T-cell (primary cell): ENCODE measurements around the gene TULP4. TPM values are rescaled to one million over a fixed set of nuclear protein-coding genes. Genes with fewer than 3 reads are reported as not detected.

Experiments
- ATAC-seq, 4 experiments: fragments of 200-7000 bp in 3 of 4; fragments of 150-1000 bp in 1 of 4; cut with Tn5 transposase; replicated peaks in 1 of 4; 1 replicate in 3 of 4; 2 replicates in 1 of 4; pipeline ENCODE4 v1.10.0; 2021; ENCODE audit warnings: moderate library complexity in 3 of 4, mild to moderate bottlenecking in 2 of 4, moderate number of reproducible peaks in 1 of 4
- CTCF ChIA-PET, 2 donors: fragments of 300-600 bp; sonication (Branson Sonifier 250); formaldehyde crosslinking; loops; one replicate each; lab custom pipeline; 2022; ENCODE audit warnings: antibody characterized with exemption in 2 of 2; lab: Charles Lee
- POLR2A ChIA-PET, 2 donors: fragments of 300-600 bp; sonication (Branson Sonifier 250); formaldehyde crosslinking; loops; one replicate each; lab custom pipeline; 2022; ENCODE audit warnings: antibody characterized with exemption in 2 of 2; lab: Charles Lee
- DNase-seq, 35 experiments: peaks; one replicate each; pipeline versions ENCODE4 v3.0.0 to v3.0.0-alpha.2; 2013 to 2023
- H3K27ac ChIP-seq: one replicate; pipeline ENCODE4 v1.5.1; 2013; ENCODE audit warnings: low read length
- H3K27me3 ChIP-seq, 2 experiments: replicated peaks in 1 of 2; 1 replicate in 1 of 2; 2 replicates in 1 of 2; pipeline versions ENCODE4 v1.6.1 to v1.7.0; 2013; ENCODE audit warnings: low read length in 1 of 2, mixed read lengths in 1 of 2; ENCODE audit not compliant: control insufficient read depth in 2 of 2, insufficient read depth in 2 of 2; ENCODE audit errors: extremely low read depth in 1 of 2
- H3K36me3 ChIP-seq, 2 donors: 1 replicate in 1 of 2; 2 replicates in 1 of 2; pipeline versions ENCODE4 v1.6.1 to v1.7.0; 2013; ENCODE audit warnings: low read length in 1 of 2; ENCODE audit not compliant: control insufficient read depth in 2 of 2, insufficient read depth in 1 of 2; ENCODE audit errors: extremely low read depth in 1 of 2
- H3K4me1 ChIP-seq, 2 experiments: 1 replicate in 1 of 2; 2 replicates in 1 of 2; pipeline versions ENCODE4 v1.6.1 to v1.7.0; 2013; ENCODE audit warnings: low read length in 2 of 2, mixed read lengths in 1 of 2; ENCODE audit not compliant: insufficient read depth in 2 of 2, control insufficient read depth in 1 of 2; ENCODE audit errors: extremely low read depth in 1 of 2
- H3K4me3 ChIP-seq, 2 donors: 1 replicate in 1 of 2; 2 replicates in 1 of 2; pipeline versions ENCODE4 v1.5.1 to v1.7.0; 2013; ENCODE audit warnings: mild to moderate bottlenecking in 2 of 2, low read length in 1 of 2, moderate library complexity in 1 of 2; ENCODE audit not compliant: control insufficient read depth in 1 of 2; ENCODE audit errors: extremely low read depth in 1 of 2
- H3K9me3 ChIP-seq: 2 replicates; pipeline ENCODE4 v1.7.0; 2013
- H3K27ac Mint-ChIP-seq, 2 donors: one replicate each; pipeline ENCODE4 v1.8.0; 2020 to 2021; ENCODE audit warnings: mild to moderate bottlenecking in 2 of 2, mixed read lengths in 2 of 2
- H3K27me3 Mint-ChIP-seq, 2 donors: one replicate each; pipeline ENCODE4 v1.8.0; 2021 to 2022; ENCODE audit warnings: mixed read lengths in 2 of 2
- H3K36me3 Mint-ChIP-seq: one replicate; pipeline ENCODE4 v1.8.0; 2021; ENCODE audit warnings: mixed read lengths
- H3K4me1 Mint-ChIP-seq, 3 donors: one replicate each; pipeline ENCODE4 v1.8.0; 2020 to 2022; ENCODE audit warnings: mixed read lengths in 3 of 3, mild to moderate bottlenecking in 1 of 3
- H3K4me3 Mint-ChIP-seq, 3 donors: one replicate each; pipeline ENCODE4 v1.8.0; 2020 to 2022; ENCODE audit warnings: mild to moderate bottlenecking in 3 of 3, mixed read lengths in 3 of 3, moderate library complexity in 3 of 3
- H3K9me3 Mint-ChIP-seq, 3 donors: one replicate each; pipeline ENCODE4 v1.8.0; 2020 to 2022; ENCODE audit warnings: mixed read lengths in 3 of 3
- WGBS: methylation state at CpG from one replicate; pipeline ENCODE4 v1.1.5; 2013; ENCODE audit warnings: missing lambda C conversion rate; ENCODE audit not compliant: insufficient coverage; 5-methylcytosine and 5-hydroxymethylcytosine counted together
- total RNA-seq, 35 experiments: library from RNA in 6 of 35; stranded (reverse) in 6 of 35; fragments of 120-200 nt in 1 of 35; gene quantifications; one replicate each; pipeline versions ENCODE4 v1.2.1 to v1.2.4 and lab custom pipeline; 2013 to 2026

Gene TULP4
- total RNA-seq, 5 donors from 2014 or later (not counting 1 experiment from before 2014, with no cell fraction given), result 62.9 to 85.1 (median 76.1) TPM

DNA sequence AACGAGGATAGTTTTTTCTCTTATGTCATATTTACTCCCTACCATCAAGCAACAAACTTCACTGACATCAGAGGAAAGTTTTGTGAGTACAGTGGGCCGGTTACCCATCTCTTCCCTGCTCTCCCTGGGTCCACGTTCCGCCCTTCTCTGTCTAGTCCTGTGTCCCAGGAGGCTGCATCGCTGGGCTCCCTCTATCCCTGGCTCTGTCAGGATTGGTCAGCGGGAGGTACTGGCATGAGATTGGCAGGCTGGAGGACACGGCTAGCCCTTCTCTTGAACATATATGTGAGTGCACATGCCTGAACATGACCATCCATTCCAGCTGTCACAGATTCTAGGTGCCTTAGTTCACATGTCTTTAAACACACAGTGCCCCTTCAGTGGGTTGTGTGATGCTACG lies 217.4 kb downstream of the TULP4 start:
- H3K4me1 ChIP-seq, result no peaks in the 10 kb centered on the region
- DNase-seq (no peak), ATAC-seq (no peak)
- no peaks in the 10 kb centered on the region for H3K36me3 ChIP-seq
- H3K27ac ChIP-seq, result no peak overlapping the region
- Mint-ChIP-seq H3K27ac (no peak overlapping the region), H3K36me3 (peaks cover 3% of the 10 kb centered on the region), H3K4me3 (no peak overlapping the region), H3K9me3 (peaks cover 4 to 21% (median 10%) of the 10 kb centered on the region in 3 donors), H3K4me1 (no peaks in the 10 kb centered on the region), H3K27me3 (peaks cover 59 to 67% of the 10 kb centered on the region in 2 donors)
- ChIA-PET POLR2A (no interaction called here), CTCF (interaction anchor here in 1 of 2 donors (0.5 kb wide), 1 partner anchor 74 kb away, joined by 3 read pairs; no protein-coding TSS in a partner anchor)
- peaks cover 0 to 26% of the 10 kb centered on the region in 2 experiments for H3K27me3 ChIP-seq
- no peak overlapping the region for H3K4me3 ChIP-seq
- WGBS, result 60% methylated on average over 2 of the region's 8 CpGs
- H3K9me3 ChIP-seq, result no peaks in the 10 kb centered on the region

DNA sequence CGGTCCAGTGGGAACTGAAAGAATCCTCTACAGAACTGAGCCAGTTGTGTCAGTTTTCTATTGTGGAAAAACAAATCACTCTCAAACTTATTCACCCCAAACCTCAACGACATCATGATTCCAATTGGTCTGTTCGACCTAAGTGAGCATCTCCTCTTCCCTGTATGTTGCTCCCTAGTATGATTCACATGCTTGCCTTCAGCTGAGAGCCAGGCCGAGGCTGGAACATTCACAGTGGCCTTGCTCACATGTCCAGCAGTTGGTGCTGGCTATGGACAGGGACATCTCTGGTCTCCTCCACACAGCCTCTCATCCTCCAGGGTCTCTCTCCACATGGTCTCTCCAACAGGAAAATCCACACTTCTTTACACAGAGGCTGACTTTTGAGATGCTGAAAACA lies 219.3 kb downstream of the TULP4 start:
- H3K36me3 ChIP-seq, result no peaks in the 10 kb centered on the region
- H3K4me1 ChIP-seq, result peaks cover 0 to 11% of the 10 kb centered on the region in 2 experiments
- H3K36me3 Mint-ChIP-seq, result peaks cover 3% of the 10 kb centered on the region
- ATAC-seq, result no peak
- H3K27me3 ChIP-seq, result peaks cover 0 to 31% of the 10 kb centered on the region in 2 experiments
- CTCF ChIA-PET, result no interaction called here
- DNase-seq, result no peak
- H3K27ac ChIP-seq, result no peak overlapping the region
- peaks cover 47 to 62% of the 10 kb centered on the region in 2 donors for H3K27me3 Mint-ChIP-seq
- H3K9me3 Mint-ChIP-seq, result peaks cover 4 to 20% (median 10%) of the 10 kb centered on the region in 3 donors
- H3K27ac Mint-ChIP-seq, result no peak overlapping the region
- H3K4me3 ChIP-seq, result no peak overlapping the region
- no peak overlapping the region for H3K4me3 Mint-ChIP-seq
- 76% methylated on average over 3 of the region's 4 CpGs for WGBS
- peaks cover 0 to 6% (median 2%) of the 10 kb centered on the region in 3 donors for H3K4me1 Mint-ChIP-seq
- POLR2A ChIA-PET, result no interaction called here
- no peaks in the 10 kb centered on the region for H3K9me3 ChIP-seq

DNA sequence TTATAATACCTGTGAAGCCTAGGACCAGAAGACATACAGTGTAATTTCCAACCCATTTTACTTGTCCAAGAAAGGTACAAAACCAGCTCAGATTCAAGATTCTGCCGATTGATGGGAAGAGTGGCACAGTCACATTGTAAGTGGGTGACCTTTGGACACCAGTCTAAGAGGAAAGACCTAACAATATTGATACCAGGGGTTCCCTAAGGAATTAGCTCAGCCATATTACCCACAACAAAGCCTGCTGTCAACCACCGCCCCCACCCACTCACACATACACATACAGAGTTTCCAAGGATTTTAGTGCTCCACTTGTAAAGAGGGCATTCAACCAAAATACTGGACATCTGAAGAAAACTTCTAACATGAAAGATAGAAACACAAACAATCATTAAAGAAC lies 219.7 kb downstream of the TULP4 start:
- Mint-ChIP-seq H3K27me3 (peaks cover 43 to 58% of the 10 kb centered on the region in 2 donors), H3K4me3 (no peak overlapping the region), H3K4me1 (peaks cover 0 to 6% (median 2%) of the 10 kb centered on the region in 3 donors), H3K36me3 (no peaks in the 10 kb centered on the region), H3K27ac (no peak overlapping the region), H3K9me3 (peaks cover 4 to 15% (median 10%) of the 10 kb centered on the region in 3 donors)
- H3K27me3 ChIP-seq, result peaks cover 0 to 34% of the 10 kb centered on the region in 2 experiments
- DNase-seq, result no peak
- 100% methylated on average over 1 of the region's 2 CpGs for WGBS
- peaks cover 0 to 12% of the 10 kb centered on the region in 2 experiments for H3K4me1 ChIP-seq
- POLR2A ChIA-PET, result no interaction called here
- H3K4me3 ChIP-seq, result no peak overlapping the region
- ATAC-seq, result no peak
- H3K36me3 ChIP-seq, result no peaks in the 10 kb centered on the region
- H3K9me3 ChIP-seq, result no peaks in the 10 kb centered on the region
- H3K27ac ChIP-seq, result no peak overlapping the region
- CTCF ChIA-PET, result no interaction called here

DNA sequence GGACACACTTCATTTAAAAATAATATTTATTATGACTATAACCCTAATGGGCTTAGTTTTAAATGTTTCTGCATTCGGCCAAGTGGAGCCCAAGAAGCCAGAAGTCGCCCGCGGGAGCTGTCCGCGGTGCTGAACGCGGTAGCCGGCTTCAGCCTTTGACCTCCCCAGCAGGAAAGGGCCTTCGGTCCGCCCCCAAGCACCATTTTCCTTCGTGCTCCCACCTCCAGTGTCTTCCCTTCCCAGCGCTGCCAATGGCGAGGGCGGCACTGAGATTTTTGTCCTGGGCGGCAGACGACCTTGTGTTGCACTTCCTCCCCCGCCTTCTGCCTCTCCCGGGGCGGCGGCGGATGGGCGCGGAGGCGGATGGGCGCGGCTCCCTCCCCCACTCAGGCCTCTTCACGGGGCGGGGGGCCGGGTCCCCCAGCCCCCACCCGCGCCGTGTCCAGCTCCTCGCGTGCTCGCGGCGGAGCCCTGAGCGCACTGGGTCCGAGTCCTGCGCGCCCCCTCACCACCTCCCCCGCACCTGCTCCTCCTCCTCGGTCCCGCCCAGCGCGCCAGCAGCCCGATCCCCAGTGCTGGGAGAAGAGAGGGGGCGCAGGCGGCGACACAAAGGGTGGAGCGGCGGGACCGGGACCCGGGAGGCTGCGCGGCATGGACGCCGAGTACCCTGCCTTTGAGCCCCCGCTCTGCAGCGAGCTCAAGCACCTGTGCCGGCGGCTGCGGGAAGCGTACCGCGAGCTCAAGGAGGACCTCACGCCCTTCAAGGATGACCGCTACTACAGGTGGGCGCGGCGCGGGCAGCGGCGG lies 224.0 kb downstream of the TULP4 start:
- no peak overlapping the region for H3K27ac Mint-ChIP-seq
- ChIA-PET CTCF (interaction anchor here in 1 of 2 donors (0.5 to 1.9 kb wide), 3 partner anchors 18 to 1167 kb away, joined by 3 to 6 read pairs (median 4); no protein-coding TSS in a partner anchor), POLR2A (interaction anchor here in 1 of 2 donors (0.6 kb wide), 1 partner anchor 324 kb away, joined by 6 read pairs; no protein-coding TSS in a partner anchor)
- H3K4me3 Mint-ChIP-seq, result peak overlapping the region; percentile 63 to 74 (median 69)
- ATAC-seq, result peak; percentile 59 to 70 (median 66)
- Histone ChIP-seq H3K4me1 (peaks cover 0 to 16% of the 10 kb centered on the region in 2 experiments), H3K9me3 (no peaks in the 10 kb centered on the region), H3K27me3 (peaks cover 4 to 37% of the 10 kb centered on the region in 2 experiments), H3K27ac (no peak overlapping the region), H3K4me3 (peak overlapping the region; percentile 44 to 55), H3K36me3 (no peaks in the 10 kb centered on the region)
- no peaks in the 10 kb centered on the region for H3K36me3 Mint-ChIP-seq
- peak; percentile 22 to 84 (median 57) for DNase-seq
- peaks cover 0 to 6% (median 4%) of the 10 kb centered on the region in 3 donors for H3K4me1 Mint-ChIP-seq
- peaks cover 48 to 66% of the 10 kb centered on the region in 2 donors for H3K27me3 Mint-ChIP-seq
- WGBS, result 2% methylated on average over 61 of the region's 75 CpGs
- H3K9me3 Mint-ChIP-seq, result peaks cover 0 to 4% (median 0%) of the 10 kb centered on the region in 3 donors

DNA sequence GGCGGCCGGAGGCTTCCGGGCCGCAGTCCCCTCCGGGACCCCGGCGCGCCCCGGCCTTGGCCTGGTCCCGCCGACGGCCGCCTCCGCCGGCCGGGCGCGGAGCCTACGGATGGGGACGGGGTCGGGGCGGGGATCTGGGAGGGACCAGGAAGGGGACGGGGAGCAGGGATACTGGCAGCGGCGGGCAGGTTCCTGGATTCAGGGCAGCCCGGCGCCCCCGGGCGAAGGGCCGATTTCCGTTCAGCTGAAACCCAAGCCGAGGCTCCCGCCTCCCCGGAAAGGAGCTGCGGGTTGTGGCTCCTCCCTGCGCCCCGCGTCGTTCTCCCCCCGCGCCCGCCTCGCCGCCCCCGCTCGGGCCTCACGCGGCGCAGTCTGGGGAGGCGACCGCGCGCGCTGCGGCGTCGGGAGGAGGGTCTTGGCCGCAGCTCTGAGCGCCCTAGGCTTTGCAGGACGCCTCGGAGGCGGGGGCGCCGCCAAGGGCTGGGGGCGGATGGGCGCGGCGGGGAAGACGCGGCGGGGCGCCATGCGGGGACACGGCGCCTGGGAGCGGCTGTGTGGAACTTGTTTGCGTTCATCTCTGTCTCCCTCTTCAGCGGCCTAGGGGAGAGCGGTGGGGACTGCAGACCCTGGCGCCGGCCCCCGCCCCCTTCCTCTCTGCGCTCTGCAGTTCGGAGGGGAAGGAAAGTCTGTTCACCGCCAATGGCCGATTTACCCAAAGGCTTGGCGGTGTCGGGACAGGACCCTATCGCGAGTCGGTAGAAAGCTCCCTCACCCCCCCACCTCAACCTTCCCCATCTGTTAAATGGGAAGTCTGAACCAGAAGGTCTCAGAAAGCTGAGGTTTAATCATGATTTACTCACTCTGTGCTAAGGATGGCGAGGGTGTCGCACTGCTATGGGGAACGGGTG lies 224.9 kb downstream of the TULP4 start:
- Mint-ChIP-seq H3K36me3 (no peaks in the 10 kb centered on the region), H3K9me3 (peaks cover 0 to 4% (median 0%) of the 10 kb centered on the region in 3 donors), H3K27ac (no peak overlapping the region), H3K4me1 (peaks cover 0 to 6% (median 4%) of the 10 kb centered on the region in 3 donors), H3K4me3 (peak overlapping the region; percentile 52 to 63 (median 53)), H3K27me3 (peaks cover 40 to 60% of the 10 kb centered on the region in 2 donors)
- peak in 7 of 35 experiments; percentile 9 to 40 (median 17) for DNase-seq
- Histone ChIP-seq H3K4me3 (peak overlapping the region; percentile 44 to 55), H3K4me1 (peaks cover 0 to 16% of the 10 kb centered on the region in 2 experiments), H3K36me3 (no peaks in the 10 kb centered on the region), H3K9me3 (no peaks in the 10 kb centered on the region), H3K27me3 (peaks cover 4 to 38% of the 10 kb centered on the region in 2 experiments), H3K27ac (no peak overlapping the region)
- 5% methylated on average over 79 of the region's 94 CpGs for WGBS
- POLR2A ChIA-PET, result no interaction called here
- CTCF ChIA-PET, result interaction anchor here in 1 of 2 donors (1.7 to 1.9 kb wide), 2 partner anchors 18 to 316 kb away, joined by 4 to 6 read pairs; no protein-coding TSS in a partner anchor
- peak; percentile 61 to 73 (median 64) for ATAC-seq
